ENCODE results near the gene NEK3.
"Not testable (repeated sequence)": the region's sequence is repeated elsewhere in the genome, so short reads cannot be mapped to it uniquely, and the experiment has no call there.

Gene NEK3

DNA sequence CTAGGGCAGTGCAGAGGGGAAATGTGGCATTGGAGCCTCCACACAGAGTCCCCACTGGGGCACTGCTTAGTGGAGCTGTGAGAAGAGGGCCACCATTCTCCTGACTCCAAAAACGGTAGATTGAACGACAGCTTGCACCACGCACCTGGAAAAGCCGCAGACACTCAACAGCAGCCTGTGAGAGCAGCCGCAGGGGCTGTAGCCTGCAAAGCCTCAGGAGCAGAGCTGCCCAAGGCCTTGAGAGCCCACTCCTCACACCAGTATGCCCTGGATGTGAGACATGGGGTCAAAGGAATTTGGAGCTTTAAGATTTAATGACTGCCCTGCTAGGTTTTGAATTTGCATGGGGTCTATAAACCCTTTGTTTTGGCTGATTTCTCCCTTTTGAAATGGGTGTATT is 62.2 kb downstream of the NEK3 start:
- intact Hi-C loops (cut with DNase I; ENCODE audit: low total_unique reads) = no loop called here
- no peak overlapping the region for H3K27ac ChIP-seq
- no peaks in the 10 kb centered on the region for H3K36me3 ChIP-seq
- TF ChIP-seq, protein P1, sequence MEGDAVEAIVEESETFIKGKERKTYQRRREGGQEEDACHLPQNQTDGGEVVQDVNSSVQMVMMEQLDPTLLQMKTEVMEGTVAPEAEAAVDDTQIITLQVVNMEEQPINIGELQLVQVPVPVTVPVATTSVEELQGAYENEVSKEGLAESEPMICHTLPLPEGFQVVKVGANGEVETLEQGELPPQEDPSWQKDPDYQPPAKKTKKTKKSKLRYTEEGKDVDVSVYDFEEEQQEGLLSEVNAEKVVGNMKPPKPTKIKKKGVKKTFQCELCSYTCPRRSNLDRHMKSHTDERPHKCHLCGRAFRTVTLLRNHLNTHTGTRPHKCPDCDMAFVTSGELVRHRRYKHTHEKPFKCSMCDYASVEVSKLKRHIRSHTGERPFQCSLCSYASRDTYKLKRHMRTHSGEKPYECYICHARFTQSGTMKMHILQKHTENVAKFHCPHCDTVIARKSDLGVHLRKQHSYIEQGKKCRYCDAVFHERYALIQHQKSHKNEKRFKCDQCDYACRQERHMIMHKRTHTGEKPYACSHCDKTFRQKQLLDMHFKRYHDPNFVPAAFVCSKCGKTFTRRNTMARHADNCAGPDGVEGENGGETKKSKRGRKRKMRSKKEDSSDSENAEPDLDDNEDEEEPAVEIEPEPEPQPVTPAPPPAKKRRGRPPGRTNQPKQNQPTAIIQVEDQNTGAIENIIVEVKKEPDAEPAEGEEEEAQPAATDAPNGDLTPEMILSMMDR (IDR thresholded peaks at IDR 0.05) = no peak
- no peaks in the 10 kb centered on the region for H3K9me3 ChIP-seq
- no peaks in the 10 kb centered on the region for H3K27me3 ChIP-seq
- DNase-seq = no peak
- H3K4me1 ChIP-seq = no peaks in the 10 kb centered on the region
- no peak overlapping the region for H3K4me3 ChIP-seq

DNA sequence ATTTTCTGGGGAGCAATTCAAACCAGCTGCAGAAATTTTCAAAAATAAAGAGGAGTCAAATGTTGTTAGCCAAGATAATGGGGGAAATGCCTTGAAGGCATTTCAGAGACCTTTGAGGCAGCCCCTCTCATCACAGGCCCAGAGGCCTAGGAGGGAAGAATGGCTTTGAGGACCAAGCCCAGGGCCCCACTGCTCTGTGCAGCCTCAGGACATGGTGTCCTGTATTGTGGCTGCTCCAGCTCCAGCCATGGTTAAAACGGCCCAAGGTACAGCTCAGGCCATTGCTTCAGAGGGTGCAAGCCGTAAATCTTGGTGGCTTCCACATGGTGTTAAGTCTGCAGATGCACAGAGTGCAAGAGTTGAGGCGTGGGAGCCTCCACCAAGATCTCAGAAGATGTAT is 62.6 kb downstream of the NEK3 start:
- TF ChIP-seq, protein P1 (IDR thresholded peaks at IDR 0.05) = no peak
- DNase-seq = no peak

DNA sequence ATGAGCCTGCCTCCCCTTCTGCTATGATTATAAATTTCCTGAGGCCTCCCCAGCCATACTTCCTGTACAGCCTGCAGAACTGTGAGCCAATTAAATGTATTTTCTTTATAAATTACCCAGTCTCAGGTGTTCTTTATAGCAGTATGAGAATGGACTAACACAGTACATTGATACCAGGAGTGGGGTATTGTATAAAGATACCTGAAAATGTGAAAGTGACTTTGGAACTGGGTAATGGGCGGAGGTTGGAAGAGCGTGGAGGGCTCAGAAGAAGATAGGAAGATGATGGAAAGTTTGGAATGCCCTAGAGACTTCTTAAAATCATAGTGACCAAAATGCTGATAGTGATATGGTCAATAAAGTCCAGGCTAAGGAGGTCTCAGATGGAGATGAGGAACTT is 63.3 kb downstream of the NEK3 start:
- Histone ChIP-seq H3K4me3 (no peak overlapping the region), H3K36me3 (no peaks in the 10 kb centered on the region), H3K27me3 (no peaks in the 10 kb centered on the region), H3K27ac (no peak overlapping the region), H3K9me3 (no peaks in the 10 kb centered on the region), H3K4me1 (no peaks in the 10 kb centered on the region)
- TF ChIP-seq, protein P1 (IDR thresholded peaks at IDR 0.05) = no peak
- DNase-seq = no peak
- intact Hi-C loops (cut with DNase I; ENCODE audit: low total_unique reads) = no loop called here

More for the DNA sequence above, 62.6 kb downstream of the NEK3 start:
- Histone ChIP-seq H3K27ac (no peak overlapping the region), H3K9me3 (no peaks in the 10 kb centered on the region), H3K36me3 (no peaks in the 10 kb centered on the region), H3K4me1 (no peaks in the 10 kb centered on the region), H3K27me3 (no peaks in the 10 kb centered on the region), H3K4me3 (no peak overlapping the region)
- intact Hi-C loops (cut with DNase I; ENCODE audit: low total_unique reads) = no loop called here

DNA sequence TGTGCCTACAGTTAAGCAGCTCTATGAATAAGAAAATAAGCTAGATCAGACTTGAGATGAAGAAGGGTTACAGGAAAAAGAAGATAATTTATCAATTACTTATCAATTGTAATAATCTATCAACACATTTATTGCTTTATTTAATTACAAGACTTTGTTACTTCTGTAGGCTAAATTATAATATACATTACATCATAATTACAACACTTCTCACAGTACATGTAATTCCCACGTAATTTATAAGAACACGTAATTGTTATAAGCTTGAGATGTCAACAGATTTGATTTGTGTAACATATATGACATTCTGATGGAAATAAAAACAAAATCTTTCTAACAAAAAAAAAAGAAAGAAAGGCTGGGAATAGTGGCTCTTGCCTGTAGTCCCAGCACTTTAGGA is 67.3 kb downstream of the NEK3 start:
- Histone ChIP-seq H3K27ac (no peak overlapping the region), H3K36me3 (no peaks in the 10 kb centered on the region), H3K27me3 (no peaks in the 10 kb centered on the region), H3K4me3 (no peak overlapping the region), H3K9me3 (no peaks in the 10 kb centered on the region), H3K4me1 (no peaks in the 10 kb centered on the region)
- TF ChIP-seq, protein P1 (IDR thresholded peaks at IDR 0.05) = no peak
- DNase-seq = no peak
- intact Hi-C loops (cut with DNase I; ENCODE audit: low total_unique reads) = no loop called here

DNA sequence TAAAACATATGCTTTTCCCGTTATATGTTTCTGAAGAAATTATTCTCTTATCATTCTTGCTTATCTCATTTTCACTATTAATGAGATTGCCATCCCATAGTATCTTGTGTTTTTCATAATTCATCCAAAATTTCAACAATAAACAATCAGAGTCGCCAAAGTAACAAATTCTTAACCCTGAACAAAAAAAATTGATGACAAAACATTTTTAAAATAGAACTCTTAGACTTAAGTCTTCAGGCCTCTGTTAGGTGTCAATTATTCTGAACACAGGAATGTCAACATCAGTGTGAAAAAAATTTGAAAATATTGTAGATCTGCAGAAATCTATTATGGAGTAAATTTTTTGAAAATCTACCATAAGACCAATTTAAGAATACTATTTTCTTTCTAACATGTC is 67.9 kb downstream of the NEK3 start:
- no peaks in the 10 kb centered on the region for H3K36me3 ChIP-seq
- no peak for DNase-seq
- no peaks in the 10 kb centered on the region for H3K4me1 ChIP-seq
- H3K9me3 ChIP-seq = no peaks in the 10 kb centered on the region
- no peak overlapping the region for H3K4me3 ChIP-seq
- no peaks in the 10 kb centered on the region for H3K27me3 ChIP-seq
- intact Hi-C loops (cut with DNase I; ENCODE audit: low total_unique reads) = no loop called here
- no peak overlapping the region for H3K27ac ChIP-seq
- TF ChIP-seq, protein P1 (IDR thresholded peaks at IDR 0.05) = no peak

DNA sequence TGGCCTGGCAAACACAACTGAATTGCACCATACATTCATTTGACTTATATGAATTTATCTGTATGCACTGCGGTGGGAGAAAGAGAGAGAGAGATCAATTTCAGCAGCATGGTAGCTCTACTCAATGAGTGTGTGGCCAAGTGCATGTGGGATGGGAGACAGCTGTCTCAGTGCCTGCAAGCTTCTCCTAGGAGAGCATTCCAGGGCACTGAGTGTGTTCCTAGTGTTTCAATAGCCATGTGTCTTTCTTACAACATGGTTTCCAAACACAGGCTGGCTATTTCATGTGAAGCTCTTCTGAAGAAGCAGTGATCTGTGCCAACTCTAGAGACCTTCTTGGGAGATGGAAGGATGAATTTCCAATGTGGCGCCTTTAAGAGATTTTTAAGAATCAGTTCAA is 74.0 kb downstream of the NEK3 start:
- intact Hi-C loops (cut with DNase I; ENCODE audit: low total_unique reads) = no loop called here
- Histone ChIP-seq H3K27me3 (no peaks in the 10 kb centered on the region), H3K27ac (no peak overlapping the region)

DNA sequence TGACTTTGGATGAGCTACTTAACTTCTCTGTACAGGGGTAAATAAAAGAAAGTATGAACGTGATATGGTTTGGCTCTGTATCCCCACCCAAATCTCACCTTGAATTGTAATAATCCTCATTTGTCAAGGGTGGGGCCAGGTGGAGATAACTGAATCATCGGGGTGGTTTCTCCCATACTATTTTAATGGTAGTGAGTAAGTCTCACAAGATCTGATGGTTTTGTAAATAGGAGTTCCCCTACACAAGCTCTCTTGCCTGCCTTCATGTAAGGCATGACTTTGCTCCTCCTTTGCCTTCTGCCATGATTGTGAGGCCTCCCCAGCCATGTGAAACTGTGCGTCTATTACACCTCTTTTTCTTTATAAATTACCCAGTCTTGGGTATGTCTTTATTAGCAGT is 74.4 kb downstream of the NEK3 start:
- H3K27me3 ChIP-seq; intact Hi-C loops (cut with DNase I; ENCODE audit: low total_unique reads): not testable (repeated sequence)

More for the DNA sequence above, 74.0 kb downstream of the NEK3 start:
- Histone ChIP-seq H3K4me1 (no peaks in the 10 kb centered on the region), H3K9me3 (no peaks in the 10 kb centered on the region), H3K4me3 (no peak overlapping the region), H3K36me3 (no peaks in the 10 kb centered on the region)
- no peak for DNase-seq
- TF ChIP-seq, protein P1 (IDR thresholded peaks at IDR 0.05) = no peak

More for the DNA sequence above, 74.4 kb downstream of the NEK3 start:
- H3K4me3 ChIP-seq, H3K27ac ChIP-seq, H3K36me3 ChIP-seq, H3K9me3 ChIP-seq, H3K4me1 ChIP-seq, DNase-seq: not testable (repeated sequence)

Measured in tibial artery (tissue), 4 donors.